Stimulated activated CD4-positive, alpha-beta T cell treated with anti-CD3 and anti-CD28 coated beads, TNF-alpha, amount 100 ng/mL, for 4 hours (primary cell): Measurements from ENCODE around the gene TBP.

Experiments
- DNase-seq, 3 experiments: peaks; one replicate each; pipeline ENCODE4 v3.0.0-alpha.2; 2020; ENCODE audit warnings: low read depth in 3 of 3

TBP gene

DNA sequence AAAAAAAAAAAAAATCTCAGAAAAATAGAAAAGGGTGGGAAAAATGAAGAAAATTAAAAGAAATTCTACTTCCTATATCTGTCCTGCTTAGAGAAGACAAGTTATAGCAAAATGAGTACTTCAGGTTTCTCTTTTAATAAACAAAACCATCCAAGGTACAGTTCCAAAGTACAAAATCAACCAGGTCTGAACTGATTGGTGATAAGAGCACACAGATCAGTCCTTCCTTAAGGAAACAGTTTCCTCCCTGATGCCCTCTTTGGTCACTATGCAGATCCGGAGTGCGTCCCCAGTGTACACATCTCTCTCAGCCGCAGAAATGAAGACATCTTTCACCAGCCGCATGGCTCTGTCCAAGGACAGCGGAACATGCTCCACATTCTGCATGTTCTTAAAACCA is 19.2 kb upstream of the TBP start:
- DNase-seq = no peak

DNA sequence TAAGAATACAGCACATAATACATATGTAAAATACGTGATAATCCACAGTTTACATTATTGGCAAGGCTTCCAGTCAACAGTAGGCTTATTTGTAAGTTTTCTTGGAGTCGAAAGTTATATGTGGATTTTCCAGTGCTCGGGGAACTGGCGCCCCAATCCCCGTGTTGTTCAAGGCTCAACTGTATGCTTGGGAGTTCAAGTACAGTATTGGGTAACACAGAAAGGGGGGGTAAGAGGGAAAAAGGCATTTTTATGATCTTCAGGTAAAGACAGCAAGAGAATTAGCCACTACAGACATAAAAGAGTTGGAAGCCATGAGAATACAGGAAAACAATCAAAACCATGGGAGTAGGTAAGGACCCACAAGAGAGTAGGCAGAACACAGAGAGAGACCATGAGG is 17.5 kb upstream of the TBP start:
- DNase-seq = no peak

DNA sequence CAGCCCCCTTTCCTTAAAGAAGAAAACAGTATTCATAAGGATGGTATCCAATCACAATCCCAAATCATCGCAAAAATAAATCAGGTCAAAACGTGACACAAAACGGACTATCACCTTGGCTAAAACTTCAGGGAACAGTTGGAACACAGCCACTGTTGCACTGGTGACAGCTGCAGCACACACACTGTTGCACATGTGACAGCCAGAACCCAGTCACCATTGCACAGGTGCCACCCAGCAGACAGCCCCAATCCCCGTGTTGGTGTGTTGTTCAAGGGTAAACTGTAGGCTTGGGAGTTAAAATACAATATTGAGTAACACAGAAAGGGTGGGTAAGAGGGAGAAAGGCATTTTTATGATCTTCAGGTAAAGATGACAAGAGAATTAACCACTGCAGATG is 16.8 kb upstream of the TBP start:
- DNase-seq = no peak

DNA sequence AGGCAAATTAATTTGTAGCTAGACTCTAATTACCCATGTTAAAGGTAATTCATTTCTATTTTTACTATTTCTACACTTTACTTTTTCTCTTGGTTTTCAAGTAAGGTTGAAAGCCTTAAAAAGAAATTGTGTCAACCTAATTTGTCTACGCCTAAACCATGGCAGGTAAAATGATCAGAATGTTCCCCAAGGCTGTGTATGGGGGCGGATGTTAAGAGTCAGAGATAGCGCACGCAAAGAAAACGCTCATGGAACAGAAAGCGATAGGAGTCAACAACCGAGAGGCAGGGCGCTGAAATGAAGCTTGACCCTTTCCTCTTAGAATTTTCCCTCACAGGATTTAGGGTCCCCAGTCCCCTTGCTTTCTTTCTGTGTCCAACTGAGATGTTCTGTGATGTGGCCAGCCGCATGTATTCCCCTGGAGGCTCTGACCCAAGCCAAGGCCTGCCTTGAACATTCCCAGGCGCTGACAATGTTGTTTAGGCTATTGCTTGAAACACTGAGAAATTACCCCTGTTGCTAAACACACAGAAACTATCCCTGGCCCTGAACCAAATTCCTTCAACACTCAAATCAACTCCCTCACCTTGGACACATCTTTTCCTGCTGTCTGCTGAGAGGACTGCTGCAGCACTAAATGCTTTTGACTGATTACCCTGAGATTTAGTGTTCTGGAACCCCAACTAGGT is 12.0 kb upstream of the TBP start:
- no peak for DNase-seq

DNA sequence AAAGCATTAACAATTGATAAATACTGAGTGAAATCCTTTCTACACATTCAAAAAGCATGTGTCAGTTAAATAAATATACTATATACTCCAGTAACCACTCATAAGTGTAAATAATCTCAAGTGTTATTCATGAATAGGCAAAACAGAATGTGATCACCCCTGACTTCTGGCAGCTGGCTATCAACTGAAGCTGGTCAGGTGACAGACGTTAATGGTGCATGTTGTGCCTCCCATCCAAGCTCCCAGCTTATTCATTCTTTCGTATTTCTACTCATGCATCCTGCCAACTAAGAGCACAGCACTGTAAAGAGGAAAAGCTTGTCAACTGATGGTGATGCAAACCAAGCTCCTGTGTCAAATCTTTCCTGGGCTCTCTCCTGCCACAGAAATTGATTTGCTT is 8.8 kb upstream of the TBP start:
- DNase-seq = no peak

DNA sequence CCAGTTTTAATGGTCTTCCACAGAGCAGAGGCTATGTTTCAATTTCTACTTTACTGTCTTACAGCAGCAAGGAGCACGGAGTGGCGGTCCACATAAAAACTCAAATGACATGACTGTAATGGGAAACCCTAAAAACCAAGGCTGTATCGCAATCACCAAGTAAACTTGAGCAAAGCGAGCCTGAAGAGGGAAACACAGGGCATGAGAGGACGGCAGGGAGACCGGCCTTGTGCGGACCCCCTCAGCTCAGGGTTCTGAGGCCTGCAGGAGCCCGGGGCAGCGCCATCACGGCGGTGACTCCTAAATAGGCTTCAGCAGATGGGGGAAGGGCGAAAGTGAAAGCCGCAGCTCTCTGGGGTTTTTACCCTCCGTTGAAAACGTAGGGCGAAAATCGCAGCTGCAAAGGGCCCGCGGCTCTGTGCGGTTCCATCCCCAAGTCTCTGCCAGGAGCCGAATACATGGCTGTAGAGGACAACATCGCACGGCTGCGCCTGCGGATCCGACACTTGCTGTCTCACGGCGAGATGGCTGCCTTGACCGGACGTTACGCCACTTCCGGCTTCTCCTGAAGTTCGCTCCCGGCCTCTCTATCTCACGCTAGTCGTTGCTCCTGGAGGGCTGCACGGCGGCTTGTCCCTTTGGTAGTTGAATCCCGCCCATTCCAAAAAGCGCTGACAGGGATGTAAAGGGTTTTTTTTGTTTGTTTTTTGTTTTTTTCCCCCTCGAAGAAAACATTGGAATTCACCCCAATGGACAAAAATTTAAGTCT is 1.2 kb upstream of the TBP start, which contains the start of gene PSMB1:
TSS of gene PSMB1 (minus strand) at position 543 of the 769 bp plus-strand sequence. CDS start at position 478, 65 bp downstream.
- peak; percentile 62 to 68 (median 68) for DNase-seq

DNA sequence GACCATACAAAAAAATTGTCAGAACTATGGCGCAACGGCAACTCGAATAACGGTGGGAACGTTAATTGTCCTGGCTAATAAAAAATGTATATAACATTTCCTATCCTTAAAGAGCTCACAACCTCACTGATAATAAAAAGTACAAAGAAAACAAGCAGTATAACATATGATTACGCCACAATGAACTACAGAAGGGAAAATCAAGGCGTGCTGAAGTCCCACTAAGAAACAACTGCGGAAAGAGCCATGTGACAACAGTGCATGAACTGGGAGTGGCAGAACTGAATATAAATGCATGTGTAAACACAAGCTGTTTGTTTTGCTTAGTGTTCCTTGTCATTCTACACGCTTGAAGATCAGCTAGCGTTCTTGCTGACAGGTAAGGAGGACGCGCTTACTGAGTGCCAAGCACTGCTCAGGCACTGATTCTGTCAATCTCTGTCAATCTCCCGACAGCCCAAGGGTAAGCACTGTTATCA is 596 bp upstream of the TBP start:
- no peak for DNase-seq

DNA sequence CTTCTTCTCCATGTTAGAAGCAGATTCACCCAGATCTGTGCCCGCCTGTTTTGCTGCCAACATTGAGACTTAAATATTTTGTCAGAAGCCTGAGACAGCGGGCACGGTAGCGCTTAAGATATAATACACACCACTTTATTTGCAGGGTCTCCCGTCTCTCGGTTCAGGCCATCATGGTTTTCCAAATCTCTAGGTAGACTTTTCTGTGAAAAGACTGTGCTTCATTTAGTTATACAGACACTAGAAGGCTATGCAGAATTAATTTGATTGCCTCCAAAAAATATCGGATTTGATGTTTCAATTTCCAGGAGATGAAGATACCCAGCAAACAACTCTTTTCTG is 598 bp downstream of the TBP start:
- no peak for DNase-seq

DNA sequence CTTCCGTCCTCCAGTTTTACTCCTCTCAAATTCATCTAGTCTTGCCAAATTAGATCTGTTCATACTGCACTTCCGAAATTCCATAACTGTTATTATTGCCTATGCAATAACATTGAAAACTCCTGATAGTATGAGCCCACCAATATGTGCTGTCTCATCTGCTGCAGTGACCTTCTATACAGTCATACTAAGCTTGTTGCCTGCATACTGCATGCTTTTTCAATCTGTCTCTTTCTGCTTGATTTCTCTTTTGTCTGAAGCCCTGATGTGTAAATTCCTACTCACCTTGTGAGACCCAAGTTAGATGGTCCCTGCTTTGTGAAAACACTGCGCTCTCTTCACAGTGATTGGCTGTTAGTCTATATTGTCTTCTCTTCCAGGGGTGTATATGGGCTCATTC is 1.1 kb downstream of the TBP start:
- no peak for DNase-seq

DNA sequence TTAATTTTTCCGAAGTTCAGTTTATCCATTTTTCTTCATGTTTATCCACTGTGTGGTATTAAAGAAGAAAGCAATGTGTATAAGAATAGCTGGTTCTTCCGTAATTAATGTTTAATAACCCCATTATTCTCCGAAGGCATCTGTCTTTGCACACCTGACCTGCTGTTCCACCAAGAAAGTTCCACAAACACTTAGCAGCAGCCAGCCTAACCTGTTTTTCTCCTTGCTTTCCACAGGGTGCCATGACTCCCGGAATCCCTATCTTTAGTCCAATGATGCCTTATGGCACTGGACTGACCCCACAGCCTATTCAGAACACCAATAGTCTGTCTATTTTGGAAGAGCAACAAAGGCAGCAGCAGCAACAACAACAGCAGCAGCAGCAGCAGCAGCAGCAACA is 7.4 kb downstream of the TBP start:
- no peak for DNase-seq

DNA sequence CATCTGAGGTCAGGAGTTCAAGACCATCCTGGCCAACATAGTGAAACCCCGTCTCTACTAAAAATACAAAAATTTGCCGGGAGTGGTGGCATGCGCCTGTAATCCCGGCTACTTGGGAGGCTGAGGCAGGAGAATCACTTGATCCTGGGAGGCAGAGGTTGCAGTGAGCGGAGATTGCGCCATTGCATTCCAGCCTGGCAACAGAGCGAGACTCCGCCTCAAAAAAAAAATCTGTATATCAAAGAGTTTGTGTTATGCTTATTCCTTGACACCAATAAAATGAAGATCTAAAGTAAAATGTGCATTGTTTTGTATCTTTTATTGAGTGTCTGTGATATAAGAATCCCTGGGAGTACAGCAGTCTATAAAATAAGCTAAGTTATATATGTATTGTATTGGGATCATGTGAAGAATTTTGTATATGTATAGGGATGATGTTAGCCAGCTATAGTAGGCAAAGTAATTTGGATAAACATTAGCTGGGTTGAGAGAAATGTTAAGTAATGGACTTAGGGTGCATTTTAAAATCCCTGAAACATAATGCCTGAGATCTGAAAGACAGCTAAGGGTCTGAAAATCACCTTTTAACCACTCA is 10.9 kb downstream of the TBP start:
- no peak for DNase-seq

DNA sequence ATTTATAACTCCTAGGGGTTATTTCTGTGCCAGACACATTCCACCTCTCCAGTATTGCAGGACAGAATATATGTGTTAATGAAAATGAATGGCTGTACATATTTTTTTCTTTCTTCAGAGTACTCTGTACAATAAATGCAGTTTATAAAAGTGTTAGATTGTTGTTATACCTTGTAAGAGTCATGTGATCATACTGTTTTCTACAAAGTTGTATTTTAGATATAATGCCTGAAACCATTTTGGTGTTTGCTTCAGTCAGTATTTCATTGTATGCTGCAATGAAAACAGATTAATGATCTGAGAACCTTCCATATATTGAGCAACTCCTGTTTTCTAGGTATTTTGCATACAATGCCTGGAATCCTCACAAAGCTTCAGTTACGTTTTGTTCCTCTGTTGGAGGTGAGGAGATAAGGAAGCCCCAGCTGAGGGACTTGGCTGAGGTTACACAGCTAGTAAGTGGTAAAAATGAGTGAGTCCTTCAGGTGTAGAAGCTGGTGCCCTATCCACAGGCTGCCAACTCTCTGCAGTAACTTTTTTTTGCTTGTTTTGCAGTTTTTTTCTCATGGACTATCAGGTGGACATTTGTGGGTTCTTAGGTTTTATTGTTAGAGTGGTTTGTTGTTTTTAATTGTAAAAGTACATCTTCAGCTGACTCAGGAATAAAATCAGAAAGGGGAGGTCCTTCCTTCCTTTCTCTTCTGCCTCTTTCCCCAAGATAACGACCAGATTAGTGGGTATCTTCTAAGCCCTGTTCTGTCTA is 18.7 kb downstream of the TBP start:
- DNase-seq = no peak

DNA sequence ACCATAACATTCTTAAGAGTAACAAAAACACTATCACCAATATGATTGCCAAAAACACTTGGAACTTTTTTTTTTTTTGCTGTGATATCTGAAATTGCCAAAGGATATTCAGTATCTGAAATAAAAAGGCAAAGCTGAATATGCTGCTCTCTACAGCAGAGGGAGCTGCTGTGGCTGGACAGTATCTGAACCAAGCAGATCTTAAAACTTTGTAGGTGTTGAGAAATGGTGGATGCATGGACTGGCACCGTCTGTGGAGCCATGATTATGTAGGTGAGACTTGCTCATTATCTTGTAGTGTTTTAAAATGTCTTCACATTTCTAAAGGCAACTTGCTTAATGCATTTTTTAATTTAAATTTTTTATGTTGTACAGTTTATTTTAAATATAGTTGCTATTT is 21.1 kb downstream of the TBP start:
- DNase-seq = no peak

DNA sequence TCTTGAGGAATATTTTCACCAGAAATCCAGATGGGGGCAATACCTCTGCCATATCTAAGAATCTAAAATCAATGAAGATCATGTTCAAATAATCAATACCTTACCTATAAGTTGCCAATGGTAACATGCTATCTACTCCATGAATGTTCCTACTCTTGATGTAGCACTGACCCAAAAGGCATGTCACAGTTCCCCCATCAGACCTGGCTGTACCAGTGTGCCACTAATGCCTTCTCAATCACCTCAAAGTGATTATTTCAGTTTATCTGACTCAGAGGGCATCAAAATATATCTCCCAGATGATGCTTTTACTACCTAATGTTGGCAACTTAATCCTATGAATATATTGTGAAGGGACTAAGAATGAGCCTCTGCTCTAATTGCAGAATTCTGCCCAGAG is 24.7 kb downstream of the TBP start:
- no peak for DNase-seq

DNA sequence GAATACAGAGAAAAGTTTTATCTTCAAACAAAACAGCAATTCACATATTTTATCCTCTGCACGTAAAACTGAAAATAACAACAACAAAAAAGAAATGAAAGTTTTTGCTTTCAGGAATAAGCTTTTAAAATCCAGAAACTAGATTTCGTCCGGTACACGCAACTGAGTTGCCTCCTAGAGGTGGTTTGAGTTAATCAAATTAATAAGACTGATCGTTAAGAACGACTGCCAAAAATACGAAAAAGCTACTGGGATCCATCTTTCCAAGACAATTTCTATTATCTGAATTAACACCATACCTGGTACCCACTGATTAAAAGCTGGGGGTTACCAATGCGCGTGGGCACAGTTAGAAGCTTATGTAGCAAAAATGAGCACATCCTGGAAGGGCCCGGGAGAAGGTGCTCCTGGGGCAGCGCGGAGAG is 29.6 kb downstream of the TBP start:
- no peak for DNase-seq

DNA sequence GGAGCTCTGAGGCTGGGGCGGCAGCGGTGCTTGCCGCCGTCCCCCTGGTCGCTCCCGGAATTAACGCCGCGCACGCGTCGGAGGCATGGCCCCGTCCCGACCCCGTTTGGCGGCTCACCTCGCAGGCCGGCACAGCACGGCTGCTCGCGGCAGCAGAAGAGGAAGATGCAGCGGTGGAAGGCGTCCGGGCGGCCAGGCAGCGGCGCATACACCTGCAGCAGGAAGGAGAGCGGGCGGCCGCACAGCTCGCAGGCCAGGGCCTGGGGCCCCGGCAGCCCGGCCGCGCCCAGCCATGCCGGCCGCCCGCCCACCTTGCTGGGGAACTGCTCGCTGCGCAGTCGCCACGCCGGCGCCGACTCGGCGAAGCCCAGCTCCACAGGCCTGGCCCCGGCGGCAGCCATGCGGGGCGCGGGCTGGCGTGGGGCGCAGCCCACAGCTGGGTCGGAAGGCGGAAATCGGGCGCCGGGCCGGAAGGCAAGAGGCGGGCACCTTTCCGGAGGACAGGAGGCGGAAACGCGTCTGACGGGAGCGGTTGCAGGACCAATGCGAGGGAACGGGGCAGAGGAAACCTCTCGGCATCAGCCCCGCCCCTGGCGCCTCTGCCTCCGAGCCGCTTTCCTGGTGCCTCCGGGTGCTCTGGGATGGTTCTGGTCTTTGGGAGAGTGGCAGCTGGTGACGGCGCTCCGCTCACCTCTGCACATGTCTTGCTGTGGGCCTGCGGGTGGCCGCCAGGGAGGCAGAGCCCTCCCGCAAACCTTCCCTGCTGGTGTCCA is 30.2 kb downstream of the TBP start, which contains the start of gene PDCD2:
TSS of gene PDCD2 (minus strand) at position 457 of the 773 bp plus-strand sequence. CDS start at position 401, 56 bp downstream.
- DNase-seq = peak; percentile 79 to 89 (median 87)

DNA sequence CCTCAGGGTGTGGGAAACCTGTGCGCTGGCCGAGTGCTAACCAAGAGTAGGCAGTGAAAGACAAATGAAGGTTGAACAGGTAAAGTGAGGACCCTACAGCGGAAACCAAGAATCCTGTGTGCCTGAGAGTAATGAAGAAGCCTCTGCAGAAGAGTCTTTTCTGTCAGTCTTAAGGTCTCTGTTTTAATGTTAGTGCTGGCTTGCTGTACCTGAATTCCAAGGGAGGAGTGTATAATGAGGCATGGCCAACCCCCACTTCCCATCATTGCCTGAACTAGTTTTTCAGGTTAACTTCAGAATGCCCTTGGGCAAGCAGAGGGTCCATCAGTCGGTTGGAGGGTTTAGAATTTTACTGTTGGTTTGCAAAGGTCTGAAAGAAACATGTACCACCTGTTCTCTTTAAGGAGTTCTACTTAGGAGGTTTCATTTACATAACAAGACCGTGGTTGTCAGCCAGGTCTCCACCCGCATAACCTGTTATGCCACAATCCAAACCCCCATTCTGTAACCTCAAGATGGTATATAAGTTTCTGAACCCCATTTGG is 30.9 kb downstream of the TBP start:
- no peak for DNase-seq

DNA sequence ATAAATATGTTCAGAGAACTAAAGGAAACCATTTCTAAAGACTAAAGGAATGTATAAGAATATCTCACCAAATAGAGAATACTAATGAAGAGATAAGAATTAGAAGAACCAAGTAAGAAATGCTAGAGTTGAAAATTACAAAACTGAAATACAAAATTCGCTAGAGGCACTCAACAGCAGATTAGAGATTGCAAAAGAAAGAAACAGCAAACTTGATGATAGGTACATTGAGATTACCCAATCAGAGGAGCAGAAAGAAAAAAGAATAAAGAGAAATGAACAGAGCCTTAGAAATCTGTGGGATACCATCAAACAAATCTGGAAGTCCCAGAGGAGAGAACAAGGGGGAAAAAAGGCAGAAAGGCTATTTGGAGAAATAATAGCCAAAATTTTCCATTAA is 36.6 kb downstream of the TBP start:
- no peak for DNase-seq

DNA sequence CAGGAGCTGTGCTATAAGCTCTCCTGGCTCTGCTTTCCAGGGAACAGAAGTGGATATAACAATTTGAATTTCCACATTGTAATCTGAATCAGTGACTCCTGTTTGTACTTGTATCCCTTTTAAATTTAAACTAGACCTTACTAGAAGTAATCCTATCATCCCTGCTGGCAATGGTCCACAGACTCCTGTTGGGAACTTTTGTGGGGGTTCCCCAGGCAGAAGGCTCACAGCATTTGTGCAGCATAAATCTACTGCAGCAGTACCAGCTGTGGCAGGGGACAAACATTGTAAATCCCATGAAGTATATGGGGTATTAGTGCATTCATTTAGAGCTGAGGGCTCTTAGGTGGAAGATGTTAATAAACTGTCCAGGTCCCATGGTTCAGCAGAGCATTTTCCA is 42.3 kb downstream of the TBP start:
- no peak for DNase-seq

DNA sequence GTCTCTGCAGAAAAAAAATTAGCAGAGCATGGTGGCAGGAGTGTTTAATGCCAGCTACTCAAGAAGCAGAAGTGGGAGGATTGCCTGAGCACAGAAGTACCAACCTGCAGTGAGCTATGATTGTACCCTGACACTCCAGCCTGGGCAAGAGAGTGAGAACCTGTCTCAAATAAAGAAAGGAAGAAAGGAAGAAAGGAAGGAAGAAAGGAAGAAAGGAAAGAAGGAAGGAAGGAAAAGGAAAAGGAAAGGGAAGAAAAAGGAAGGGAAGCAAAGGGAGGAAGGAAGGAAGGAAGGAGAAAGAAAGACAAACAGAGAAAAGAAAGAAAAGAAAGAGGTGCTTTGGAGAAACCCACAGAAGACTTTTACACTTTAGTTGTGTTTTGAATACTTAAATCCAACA is 43.1 kb downstream of the TBP start:
- DNase-seq = no peak
